Nephron progenitor cell (in vitro differentiated cells): ENCODE data around the gene BAIAP2L1.

ENCODE experiments used
- DNase-seq: peaks from one replicate; pipeline ENCODE4 v3.0.0; 2021
- H3K27ac Mint-ChIP-seq: 2 replicates; pipeline ENCODE4 v1.8.0; 2021; ENCODE audit warnings: mild to moderate bottlenecking, moderate library complexity, mixed read lengths
- H3K27me3 Mint-ChIP-seq: 2 replicates; pipeline ENCODE4 v1.8.0; 2021; ENCODE audit warnings: mild to moderate bottlenecking, low read depth, mixed read lengths; ENCODE audit not compliant: poor library complexity
- H3K36me3 Mint-ChIP-seq: 2 replicates; pipeline ENCODE4 v1.8.0; 2021; ENCODE audit warnings: low read depth, mixed read lengths
- H3K4me1 Mint-ChIP-seq: 2 replicates; pipeline ENCODE4 v1.8.0; 2021; ENCODE audit warnings: mixed read lengths
- H3K4me3 Mint-ChIP-seq: 2 replicates; pipeline ENCODE4 v1.8.0; 2021; ENCODE audit warnings: mild to moderate bottlenecking, moderate library complexity, mixed read lengths
- H3K9me3 Mint-ChIP-seq: 2 replicates; pipeline ENCODE4 v1.8.0; 2021; ENCODE audit warnings: mild to moderate bottlenecking, moderate library complexity, mixed read lengths
- CTCF ChIP-seq: fragments of 200-600 bp; sonication (generic); IDR thresholded peaks from 2 replicates; pipeline ENCODE4 v1.5.0; 2021; ENCODE audit warnings: antibody characterized with exemption

BAIAP2L1 gene

GRCh38 chr7:98241674-98242241 lies 159.1 kb downstream of the BAIAP2L1 start:
- peaks cover 26% of the 10 kb centered on the region for H3K36me3 Mint-ChIP-seq
- no peaks in the 10 kb centered on the region for H3K27me3 Mint-ChIP-seq
- no peak overlapping the region for H3K27ac Mint-ChIP-seq
- no peak for TF ChIP-seq CTCF
- no peak overlapping the region for H3K4me3 Mint-ChIP-seq
- no peak for DNase-seq
- peaks cover 5% of the 10 kb centered on the region for H3K4me1 Mint-ChIP-seq
- H3K9me3 Mint-ChIP-seq, result no peaks in the 10 kb centered on the region
